DOHH2 (cell line): ENCODE results near the gene MAP4K2.

Source experiments
- CTCF ChIP-seq: fragments of 200-600 bp; sonication (generic); IDR thresholded peaks from one replicate; pipeline ENCODE4 v1.5.1; 2014; ENCODE audit warnings: antibody characterized with exemption, mild to moderate bottlenecking, low read depth, low read length; ENCODE audit not compliant: poor library complexity, severe bottlenecking
- EZH2phosphoT487 ChIP-seq: fragments of 200-600 bp; sonication (generic); IDR thresholded peaks from 2 replicates; pipeline ENCODE4 v1.6.1; 2017; ENCODE audit warnings: borderline replicate concordance, mild to moderate bottlenecking, antibody characterized with exemption, low read length, moderate library complexity, mixed read lengths

DNA sequence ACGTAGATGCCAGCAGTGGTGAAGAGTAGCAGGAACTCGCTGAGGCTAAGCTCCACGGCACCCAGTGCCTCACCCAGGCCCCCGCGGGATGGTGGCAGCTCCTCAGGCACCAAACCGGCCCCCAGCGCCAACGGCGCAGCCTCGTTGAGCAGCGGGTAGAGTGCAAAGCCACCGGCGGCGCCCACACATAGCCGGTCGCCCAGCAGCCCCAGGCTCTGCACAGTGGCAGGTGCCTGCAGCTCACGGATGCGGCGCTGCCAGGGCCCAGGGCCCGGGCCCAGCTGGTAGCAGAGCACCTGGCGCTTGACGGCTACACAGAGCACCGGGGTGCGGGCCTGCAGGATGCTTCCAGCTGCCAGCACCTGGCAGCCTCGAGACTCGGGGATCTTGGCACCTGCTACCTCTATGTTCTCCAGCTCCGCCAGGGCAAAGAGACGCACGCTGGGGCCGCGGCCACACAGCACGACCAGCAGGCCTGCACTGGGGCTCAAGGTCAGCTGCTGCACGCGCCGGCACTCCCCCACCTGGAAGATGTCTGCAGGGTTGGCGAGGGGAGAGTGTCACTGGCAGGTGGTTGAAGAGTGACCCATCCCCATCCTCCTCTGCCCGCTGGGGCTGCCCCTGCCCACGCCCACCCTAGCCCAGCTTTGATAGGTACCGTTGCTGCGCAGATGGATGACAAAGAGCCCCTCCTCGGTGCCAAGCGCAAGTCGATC, 26.7 kb upstream of the MAP4K2 start:
- TF ChIP-seq CTCF, result no peak
- no peak for TF ChIP-seq EZH2phosphoT487
